GM12878 (cell line): Measurements from ENCODE around the gene FKBP7. TPM values are rescaled to one million over a fixed set of nuclear protein-coding genes. Genes with fewer than 3 reads are reported as not detected.

ENCODE experiments used
- CHD1 ChIP-seq: IDR thresholded peaks from 2 replicates; pipeline ENCODE4 v1.6.1; 2012; ENCODE audit warnings: low read depth, low read length, improper control_type of control experiment
- CREB1 ChIP-seq: IDR thresholded peaks from 2 replicates; pipeline ENCODE4 v1.6.1; 2012; ENCODE audit warnings: low read depth, mild to moderate bottlenecking, inconsistent platforms
- DPF2 ChIP-seq: fragments of 450-650 bp; IDR thresholded peaks from 2 replicates; pipeline ENCODE4 v1.6.1; 2017; ENCODE audit warnings: mild to moderate bottlenecking
- ETV6 ChIP-seq, 2 experiments: fragments of 450-650 bp in 1 of 2; IDR thresholded peaks in 1 of 2; conservative IDR thresholded peaks in 1 of 2; 2 replicates each; pipeline ENCODE4 v1.6.1; 2014; ENCODE audit warnings: antibody characterized with exemption in 1 of 2, borderline replicate concordance in 1 of 2, low read depth in 1 of 2, mild to moderate bottlenecking in 1 of 2, moderate library complexity in 1 of 2
- IKZF2 ChIP-seq, 2 experiments: fragments of 450-650 bp; IDR thresholded peaks; 2 replicates each; pipeline ENCODE4 v1.6.1; 2017; ENCODE audit warnings: mild to moderate bottlenecking in 2 of 2, moderate library complexity in 2 of 2
- IRF4 ChIP-seq: IDR thresholded peaks from 2 replicates; pipeline ENCODE4 v1.6.1; 2011; ENCODE audit warnings: low read depth, low read length
- KAT2A ChIP-seq: conservative IDR thresholded peaks from 2 replicates; pipeline ENCODE4 v1.6.1; 2011; ENCODE audit warnings: low read depth, low read length; ENCODE audit not compliant: control insufficient read depth
- MTA3 ChIP-seq: IDR thresholded peaks from 2 replicates; pipeline ENCODE4 v1.6.1; 2012; ENCODE audit warnings: low read length, inconsistent platforms, borderline replicate concordance
- NBN ChIP-seq: fragments of 450-650 bp; IDR thresholded peaks from 2 replicates; pipeline ENCODE4 v1.6.1; 2016
- PAX8 ChIP-seq: fragments of 450-650 bp; IDR thresholded peaks from 2 replicates; pipeline ENCODE4 v1.6.1; 2017; ENCODE audit warnings: mild to moderate bottlenecking, moderate library complexity
- POLR2A ChIP-seq: IDR thresholded peaks from 2 replicates; pipeline ENCODE4 v1.6.1; 2011; ENCODE audit warnings: low read depth, mild to moderate bottlenecking, low read length
- REST ChIP-seq: IDR thresholded peaks from 2 replicates; pipeline ENCODE4 v1.6.1; 2012; ENCODE audit warnings: mild to moderate bottlenecking, low read depth, low read length
- SMAD1 ChIP-seq: fragments of 450-650 bp; IDR thresholded peaks from 2 replicates; pipeline ENCODE4 v1.6.1; 2018; ENCODE audit warnings: mild to moderate bottlenecking, low read depth; ENCODE audit not compliant: partially characterized antibody
- SP1 ChIP-seq: IDR thresholded peaks from one replicate; pipeline ENCODE4 v1.6.1; 2011; ENCODE audit warnings: low read depth, low read length
- TARDBP ChIP-seq: IDR thresholded peaks from 2 replicates; pipeline ENCODE4 v1.6.1; 2016; ENCODE audit warnings: borderline replicate concordance
- ZNF622 ChIP-seq: fragments of 450-650 bp; IDR thresholded peaks from 2 replicates; pipeline ENCODE4 v1.6.1; 2017; ENCODE audit warnings: mild to moderate bottlenecking, inconsistent platforms
- ZZZ3 ChIP-seq: IDR thresholded peaks from 2 replicates; pipeline ENCODE4 v1.6.1; 2011; ENCODE audit warnings: low read depth; ENCODE audit not compliant: control insufficient read depth, insufficient read length
- polyA plus RNA-seq, 11 experiments: library from polyadenylated mRNA; depleted of rRNA in 4 of 11; unstranded in 6 of 11; stranded (reverse) in 5 of 11; fragments of >200 nt; fragmentation: Nextera tagmentation in 4 of 11; fragmentation: Illumina TruSeq in 1 of 11; extraction: Ambion mirVana in 4 of 11; extraction: Trizol in 1 of 11; gene quantifications; 1 replicate in 1 of 11; 2 replicates in 10 of 11; pipeline versions ENCODE4 v1.2.1 to v1.2.3, GENCODE V29; 2011 to 2016; ENCODE audit warnings: inconsistent platforms in 2 of 11, missing spikeins in 2 of 11, low read depth in 1 of 11
- total RNA-seq, 4 experiments: library from RNA; depleted of rRNA in 3 of 4; stranded (reverse); fragments of >200 nt in 3 of 4; fragmentation: Illumina TruSeq in 1 of 4; extraction: Trizol in 1 of 4; gene quantifications; 2 replicates each; pipeline versions ENCODE4 v1.2.1 to v1.2.3, GENCODE V29; 2013 to 2021
- TF ChIP-seq, protein P1 (sequence below): fragments of 450-650 bp; formaldehyde crosslinking; IDR thresholded peaks from 2 replicates; pipeline ENCODE4 v1.5.0; 2022; ENCODE audit warnings: mild to moderate bottlenecking, missing genetic modification characterization
- TF ChIP-seq, protein P2 (sequence below): fragments of 450-650 bp; IDR thresholded peaks from 2 replicates; pipeline ENCODE4 v1.6.1; 2017; ENCODE audit warnings: antibody characterized with exemption, mild to moderate bottlenecking, moderate library complexity
- TF ChIP-seq, protein P3 (sequence below): fragments of 450-650 bp; IDR thresholded peaks from 2 replicates; pipeline ENCODE4 v1.6.1; 2017; ENCODE audit warnings: borderline replicate concordance

FKBP7 gene
- total and polyA plus RNA-seq, 10 of the 15 experiments (the other 5 are each of a cell fraction or from before 2014, with no cell fraction given): 5.6 to 16.7 (median 12.5) TPM

DNA sequence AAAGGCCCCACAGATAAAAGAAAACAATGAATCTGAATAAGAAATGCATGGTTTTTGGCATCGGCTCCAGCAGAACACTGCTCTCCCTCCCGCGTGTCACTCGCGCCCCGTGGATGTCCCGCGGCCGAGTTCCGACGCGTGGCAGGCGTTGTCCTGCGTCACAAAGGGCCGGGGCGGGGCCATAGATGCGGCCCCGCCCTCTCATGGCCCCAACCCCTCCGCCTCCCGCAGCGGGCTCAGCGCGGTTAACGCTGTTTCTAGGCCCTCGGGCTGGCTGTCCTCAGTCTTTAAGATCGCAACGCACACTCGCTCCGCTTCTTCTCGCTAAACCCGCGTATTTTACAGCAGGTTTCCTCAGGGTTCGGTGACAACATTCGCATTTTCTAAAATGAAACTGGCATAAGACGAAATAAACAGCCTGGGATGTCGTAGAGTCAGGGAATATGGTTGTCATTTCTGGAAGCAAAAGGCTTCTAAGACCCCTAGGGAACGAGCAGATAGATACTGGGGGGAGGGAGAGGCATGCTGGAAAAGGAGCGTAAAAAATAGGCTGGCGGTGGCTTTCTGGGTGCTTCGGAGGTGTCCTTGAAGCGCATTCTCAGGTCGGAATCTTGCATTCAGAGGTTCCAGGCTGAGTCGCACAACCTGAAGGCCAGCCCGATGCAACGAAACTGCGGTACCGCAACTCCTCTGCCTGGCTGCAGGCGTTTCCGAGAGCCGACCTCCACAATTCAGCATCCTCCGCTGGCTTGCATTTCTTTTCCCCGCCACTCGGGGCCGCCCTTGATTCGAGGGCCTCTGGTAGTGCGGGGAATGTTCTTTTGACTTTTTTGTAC lies at the start of gene FKBP7 (continued):
- TF ChIP-seq, protein P1, sequence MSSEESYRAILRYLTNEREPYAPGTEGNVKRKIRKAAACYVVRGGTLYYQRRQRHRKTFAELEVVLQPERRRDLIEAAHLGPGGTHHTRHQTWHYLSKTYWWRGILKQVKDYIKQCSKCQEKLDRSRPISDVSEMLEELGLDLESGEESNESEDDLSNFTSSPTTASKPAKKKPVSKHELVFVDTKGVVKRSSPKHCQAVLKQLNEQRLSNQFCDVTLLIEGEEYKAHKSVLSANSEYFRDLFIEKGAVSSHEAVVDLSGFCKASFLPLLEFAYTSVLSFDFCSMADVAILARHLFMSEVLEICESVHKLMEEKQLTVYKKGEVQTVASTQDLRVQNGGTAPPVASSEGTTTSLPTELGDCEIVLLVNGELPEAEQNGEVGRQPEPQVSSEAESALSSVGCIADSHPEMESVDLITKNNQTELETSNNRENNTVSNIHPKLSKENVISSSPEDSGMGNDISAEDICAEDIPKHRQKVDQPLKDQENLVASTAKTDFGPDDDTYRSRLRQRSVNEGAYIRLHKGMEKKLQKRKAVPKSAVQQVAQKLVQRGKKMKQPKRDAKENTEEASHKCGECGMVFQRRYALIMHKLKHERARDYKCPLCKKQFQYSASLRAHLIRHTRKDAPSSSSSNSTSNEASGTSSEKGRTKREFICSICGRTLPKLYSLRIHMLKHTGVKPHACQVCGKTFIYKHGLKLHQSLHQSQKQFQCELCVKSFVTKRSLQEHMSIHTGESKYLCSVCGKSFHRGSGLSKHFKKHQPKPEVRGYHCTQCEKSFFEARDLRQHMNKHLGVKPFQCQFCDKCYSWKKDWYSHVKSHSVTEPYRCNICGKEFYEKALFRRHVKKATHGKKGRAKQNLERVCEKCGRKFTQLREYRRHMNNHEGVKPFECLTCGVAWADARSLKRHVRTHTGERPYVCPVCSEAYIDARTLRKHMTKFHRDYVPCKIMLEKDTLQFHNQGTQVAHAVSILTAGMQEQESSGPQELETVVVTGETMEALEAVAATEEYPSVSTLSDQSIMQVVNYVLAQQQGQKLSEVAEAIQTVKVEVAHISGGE (CRISPR knock-in tag): no peak
- no peak for TF ChIP-seq PAX8
- no peak for TF ChIP-seq ZNF622
- peak; percentile 56; the same call in 1 of the 2 replicates for TF ChIP-seq DPF2
- TF ChIP-seq CHD1: no peak
- TF ChIP-seq SP1: no peak
- no peak for TF ChIP-seq REST
- 0 out of 2 replicates have a peak, but pooled peaks have one; percentile 18 for TF ChIP-seq MTA3
- TF ChIP-seq CREB1: peak; percentile 93
- no peak for TF ChIP-seq SMAD1
- peak; percentile 60; the same call in 1 of the 2 replicates for TF ChIP-seq NBN
- no peak for TF ChIP-seq ETV6 (conservative IDR thresholded peaks at IDR 0.05 in 1 of 2, IDR thresholded peaks at IDR 0.05 in 1 of 2; ENCODE audit: borderline replicate concordance in 1 of 2, low read depth in 1 of 2)
- TF ChIP-seq IRF4: no peak; the same call in 1 of the 2 replicates
- TF ChIP-seq, protein P2, sequence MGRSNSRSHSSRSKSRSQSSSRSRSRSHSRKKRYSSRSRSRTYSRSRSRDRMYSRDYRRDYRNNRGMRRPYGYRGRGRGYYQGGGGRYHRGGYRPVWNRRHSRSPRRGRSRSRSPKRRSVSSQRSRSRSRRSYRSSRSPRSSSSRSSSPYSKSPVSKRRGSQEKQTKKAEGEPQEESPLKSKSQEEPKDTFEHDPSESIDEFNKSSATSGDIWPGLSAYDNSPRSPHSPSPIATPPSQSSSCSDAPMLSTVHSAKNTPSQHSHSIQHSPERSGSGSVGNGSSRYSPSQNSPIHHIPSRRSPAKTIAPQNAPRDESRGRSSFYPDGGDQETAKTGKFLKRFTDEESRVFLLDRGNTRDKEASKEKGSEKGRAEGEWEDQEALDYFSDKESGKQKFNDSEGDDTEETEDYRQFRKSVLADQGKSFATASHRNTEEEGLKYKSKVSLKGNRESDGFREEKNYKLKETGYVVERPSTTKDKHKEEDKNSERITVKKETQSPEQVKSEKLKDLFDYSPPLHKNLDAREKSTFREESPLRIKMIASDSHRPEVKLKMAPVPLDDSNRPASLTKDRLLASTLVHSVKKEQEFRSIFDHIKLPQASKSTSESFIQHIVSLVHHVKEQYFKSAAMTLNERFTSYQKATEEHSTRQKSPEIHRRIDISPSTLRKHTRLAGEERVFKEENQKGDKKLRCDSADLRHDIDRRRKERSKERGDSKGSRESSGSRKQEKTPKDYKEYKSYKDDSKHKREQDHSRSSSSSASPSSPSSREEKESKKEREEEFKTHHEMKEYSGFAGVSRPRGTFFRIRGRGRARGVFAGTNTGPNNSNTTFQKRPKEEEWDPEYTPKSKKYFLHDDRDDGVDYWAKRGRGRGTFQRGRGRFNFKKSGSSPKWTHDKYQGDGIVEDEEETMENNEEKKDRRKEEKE: no peak
- TF ChIP-seq KAT2A: no peak
- TF ChIP-seq IKZF2 (IDR thresholded peaks at IDR 0.05): peak in 1 of 2 experiments; percentile 88
- no peak for TF ChIP-seq ZZZ3
- TF ChIP-seq, protein P3, sequence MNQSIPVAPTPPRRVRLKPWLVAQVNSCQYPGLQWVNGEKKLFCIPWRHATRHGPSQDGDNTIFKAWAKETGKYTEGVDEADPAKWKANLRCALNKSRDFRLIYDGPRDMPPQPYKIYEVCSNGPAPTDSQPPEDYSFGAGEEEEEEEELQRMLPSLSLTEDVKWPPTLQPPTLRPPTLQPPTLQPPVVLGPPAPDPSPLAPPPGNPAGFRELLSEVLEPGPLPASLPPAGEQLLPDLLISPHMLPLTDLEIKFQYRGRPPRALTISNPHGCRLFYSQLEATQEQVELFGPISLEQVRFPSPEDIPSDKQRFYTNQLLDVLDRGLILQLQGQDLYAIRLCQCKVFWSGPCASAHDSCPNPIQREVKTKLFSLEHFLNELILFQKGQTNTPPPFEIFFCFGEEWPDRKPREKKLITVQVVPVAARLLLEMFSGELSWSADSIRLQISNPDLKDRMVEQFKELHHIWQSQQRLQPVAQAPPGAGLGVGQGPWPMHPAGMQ: no peak
- TF ChIP-seq POLR2A: peak; percentile 80
- TF ChIP-seq TARDBP: no peak
